Mesangial cell (primary cell): Measurements from ENCODE around the gene MAGEF1. TPM values are rescaled to one million over a fixed set of nuclear protein-coding genes. Genes with fewer than 3 reads are reported as not detected.

Experiments used
- total RNA-seq: library from RNA; depleted of rRNA; stranded (reverse); fragments of >200 nt; gene quantifications from 2 replicates; pipeline ENCODE4 v1.2.3, GENCODE V29; 2015

Gene MAGEF1
- total RNA-seq: 21.7 and 29.2 TPM in 2 replicates

GRCh38 chr3:184711493-184712247, at the start of gene MAGEF1:
TSS of gene MAGEF1 (minus strand) at chr3:184712064. CDS start at chr3:184711821, 243 bp downstream.

Other genes starting within 250 kb of the MAGEF1 start
- gene EPHB3, start 150.3 kb downstream of the MAGEF1 start, total RNA-seq: 0.13 and 0.16 TPM in 2 replicates
- gene VPS8, start 100.1 kb upstream of the MAGEF1 start, total RNA-seq: 14.7 and 21.9 TPM in 2 replicates